Loucy (cell line): ENCODE measurements around the gene MEGF8.

Experiments used
- H2AFZ ChIP-seq: fragments of 200-600 bp; sonication (generic); 2 replicates; pipeline ENCODE4 v1.6.0; 2016; ENCODE audit warnings: antibody characterized with exemption, mild to moderate bottlenecking, low read length, moderate library complexity
- H3F3A ChIP-seq: fragments of 200-600 bp; 2 replicates; pipeline ENCODE4 v1.6.0; 2016; ENCODE audit warnings: antibody characterized with exemption, low read depth, mild to moderate bottlenecking
- H3K27me3 ChIP-seq: fragments of 200-600 bp; sonication (generic); 2 replicates; pipeline ENCODE4 v1.6.1; 2014; ENCODE audit warnings: low read length, mild to moderate bottlenecking; ENCODE audit not compliant: insufficient read depth, poor library complexity, severe bottlenecking
- H3K36me3 ChIP-seq: fragments of 200-600 bp; sonication (generic); 2 replicates; pipeline ENCODE4 v1.6.1; 2016; ENCODE audit warnings: low read length; ENCODE audit not compliant: insufficient read depth
- H3K4me1 ChIP-seq: fragments of 200-600 bp; sonication (generic); 2 replicates; pipeline ENCODE4 v1.5.1; 2014; ENCODE audit warnings: low read length, mild to moderate bottlenecking; ENCODE audit not compliant: insufficient read depth, poor library complexity, severe bottlenecking
- H3K4me2 ChIP-seq: fragments of 200-600 bp; sonication (generic); 2 replicates; pipeline ENCODE4 v1.6.0; 2014; ENCODE audit warnings: antibody characterized with exemption, low read length, low read depth, mild to moderate bottlenecking; ENCODE audit not compliant: poor library complexity, severe bottlenecking
- H3K4me3 ChIP-seq: fragments of 200-600 bp; sonication (generic); 2 replicates; pipeline ENCODE4 v1.5.1; 2014; ENCODE audit warnings: low read length, mild to moderate bottlenecking, mixed read lengths; ENCODE audit not compliant: poor library complexity, severe bottlenecking
- H3K79me2 ChIP-seq: fragments of 200-600 bp; sonication (generic); 2 replicates; pipeline ENCODE4 v1.6.1; 2014; ENCODE audit warnings: low read length; ENCODE audit not compliant: insufficient read depth
- H3K9ac ChIP-seq: fragments of 200-600 bp; sonication (generic); 2 replicates; pipeline ENCODE4 v1.6.0; 2014; ENCODE audit warnings: mild to moderate bottlenecking, low read depth, low read length, moderate library complexity; ENCODE audit not compliant: poor library complexity, severe bottlenecking
- H3K9me2 ChIP-seq: fragments of 200-600 bp; sonication (generic); replicated peaks from 2 replicates; pipeline ENCODE4 v1.6.1; 2016; ENCODE audit warnings: low read depth, low read length, mixed read lengths
- H3K9me3 ChIP-seq: fragments of 200-600 bp; sonication (generic); 2 replicates; pipeline ENCODE4 v1.6.1; 2014; ENCODE audit warnings: mild to moderate bottlenecking, antibody characterized with exemption, low read length, low read depth; ENCODE audit not compliant: insufficient read depth
- H4K20me1 ChIP-seq: fragments of 200-600 bp; sonication (generic); 2 replicates; pipeline ENCODE4 v1.6.0; 2014; ENCODE audit warnings: antibody characterized with exemption, low read length, mild to moderate bottlenecking; ENCODE audit not compliant: insufficient read depth, poor library complexity, severe bottlenecking
- EZH2phosphoT487 ChIP-seq: fragments of 200-600 bp; IDR thresholded peaks from 2 replicates; pipeline ENCODE4 v1.6.1; 2018; ENCODE audit warnings: antibody characterized with exemption, mild to moderate bottlenecking, moderate library complexity, borderline replicate concordance
- TF ChIP-seq, protein P1 (sequence below): fragments of 200-600 bp; sonication (generic); conservative IDR thresholded peaks from 2 replicates; pipeline ENCODE4 v1.5.1; 2014; ENCODE audit warnings: mild to moderate bottlenecking, antibody characterized with exemption, low read length

Gene MEGF8

DNA sequence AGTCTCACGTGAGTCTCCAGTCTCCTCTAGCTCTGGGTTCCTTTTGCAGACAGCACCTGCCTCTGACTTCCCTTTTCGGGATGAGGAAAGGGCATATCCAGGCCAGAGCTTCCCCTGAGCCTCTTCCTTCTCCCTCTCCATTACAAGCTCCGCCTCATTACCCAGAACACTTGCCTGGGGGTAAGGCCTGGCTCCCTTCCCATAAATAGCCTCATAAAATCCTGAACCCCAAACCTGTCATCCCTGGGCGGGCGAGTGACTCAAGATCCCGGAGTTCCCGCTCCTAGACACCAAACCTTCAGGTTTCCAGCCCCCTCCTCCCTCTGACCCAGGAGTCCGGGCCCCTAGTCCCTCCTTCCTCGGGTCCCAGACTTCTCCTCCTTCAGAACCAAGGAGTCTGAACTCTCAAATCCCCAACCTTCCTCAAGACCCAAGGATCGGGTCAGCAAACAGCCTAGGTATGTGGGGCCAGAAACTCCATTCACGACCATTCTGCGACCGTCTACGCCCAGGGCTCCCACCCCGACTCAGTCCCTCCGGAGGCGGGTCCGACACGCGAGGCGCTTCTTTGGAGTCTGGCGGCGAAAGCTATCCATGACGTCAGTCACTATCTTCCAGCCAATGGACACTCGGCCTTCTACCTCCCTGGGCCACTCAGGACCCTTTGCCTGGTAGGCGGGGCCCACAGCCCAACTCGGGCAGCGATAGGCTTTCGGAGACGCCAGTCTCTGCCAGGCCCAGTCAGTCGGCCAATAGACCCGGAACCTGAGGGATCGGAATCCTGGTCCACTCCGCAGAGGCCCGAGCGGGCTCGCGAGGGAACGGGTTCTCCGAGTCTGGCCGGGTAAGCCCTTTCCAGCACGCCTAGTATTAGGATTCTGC, 71.2 kb downstream of the MEGF8 start:
- Histone ChIP-seq H3K9me2 (no peaks in the 10 kb centered on the region), H3K9me3 (no peaks in the 10 kb centered on the region), H3K4me1 (peaks cover 22% of the 10 kb centered on the region), H3K36me3 (no peaks in the 10 kb centered on the region), H2AFZ (peak overlapping the region; percentile 88), H3K27me3 (no peaks in the 10 kb centered on the region), H3K79me2 (peaks cover 15% of the 10 kb centered on the region; the same call in 1 of the 2 replicates), H3K9ac (peak overlapping the region; percentile 89), H3F3A (no peaks in the 10 kb centered on the region), H3K4me3 (peak overlapping the region; percentile 88), H3K4me2 (peak overlapping the region; percentile 87), H4K20me1 (no peaks in the 10 kb centered on the region)
- no peak for TF ChIP-seq EZH2phosphoT487
- TF ChIP-seq, protein P1, sequence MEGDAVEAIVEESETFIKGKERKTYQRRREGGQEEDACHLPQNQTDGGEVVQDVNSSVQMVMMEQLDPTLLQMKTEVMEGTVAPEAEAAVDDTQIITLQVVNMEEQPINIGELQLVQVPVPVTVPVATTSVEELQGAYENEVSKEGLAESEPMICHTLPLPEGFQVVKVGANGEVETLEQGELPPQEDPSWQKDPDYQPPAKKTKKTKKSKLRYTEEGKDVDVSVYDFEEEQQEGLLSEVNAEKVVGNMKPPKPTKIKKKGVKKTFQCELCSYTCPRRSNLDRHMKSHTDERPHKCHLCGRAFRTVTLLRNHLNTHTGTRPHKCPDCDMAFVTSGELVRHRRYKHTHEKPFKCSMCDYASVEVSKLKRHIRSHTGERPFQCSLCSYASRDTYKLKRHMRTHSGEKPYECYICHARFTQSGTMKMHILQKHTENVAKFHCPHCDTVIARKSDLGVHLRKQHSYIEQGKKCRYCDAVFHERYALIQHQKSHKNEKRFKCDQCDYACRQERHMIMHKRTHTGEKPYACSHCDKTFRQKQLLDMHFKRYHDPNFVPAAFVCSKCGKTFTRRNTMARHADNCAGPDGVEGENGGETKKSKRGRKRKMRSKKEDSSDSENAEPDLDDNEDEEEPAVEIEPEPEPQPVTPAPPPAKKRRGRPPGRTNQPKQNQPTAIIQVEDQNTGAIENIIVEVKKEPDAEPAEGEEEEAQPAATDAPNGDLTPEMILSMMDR = no peak

DNA sequence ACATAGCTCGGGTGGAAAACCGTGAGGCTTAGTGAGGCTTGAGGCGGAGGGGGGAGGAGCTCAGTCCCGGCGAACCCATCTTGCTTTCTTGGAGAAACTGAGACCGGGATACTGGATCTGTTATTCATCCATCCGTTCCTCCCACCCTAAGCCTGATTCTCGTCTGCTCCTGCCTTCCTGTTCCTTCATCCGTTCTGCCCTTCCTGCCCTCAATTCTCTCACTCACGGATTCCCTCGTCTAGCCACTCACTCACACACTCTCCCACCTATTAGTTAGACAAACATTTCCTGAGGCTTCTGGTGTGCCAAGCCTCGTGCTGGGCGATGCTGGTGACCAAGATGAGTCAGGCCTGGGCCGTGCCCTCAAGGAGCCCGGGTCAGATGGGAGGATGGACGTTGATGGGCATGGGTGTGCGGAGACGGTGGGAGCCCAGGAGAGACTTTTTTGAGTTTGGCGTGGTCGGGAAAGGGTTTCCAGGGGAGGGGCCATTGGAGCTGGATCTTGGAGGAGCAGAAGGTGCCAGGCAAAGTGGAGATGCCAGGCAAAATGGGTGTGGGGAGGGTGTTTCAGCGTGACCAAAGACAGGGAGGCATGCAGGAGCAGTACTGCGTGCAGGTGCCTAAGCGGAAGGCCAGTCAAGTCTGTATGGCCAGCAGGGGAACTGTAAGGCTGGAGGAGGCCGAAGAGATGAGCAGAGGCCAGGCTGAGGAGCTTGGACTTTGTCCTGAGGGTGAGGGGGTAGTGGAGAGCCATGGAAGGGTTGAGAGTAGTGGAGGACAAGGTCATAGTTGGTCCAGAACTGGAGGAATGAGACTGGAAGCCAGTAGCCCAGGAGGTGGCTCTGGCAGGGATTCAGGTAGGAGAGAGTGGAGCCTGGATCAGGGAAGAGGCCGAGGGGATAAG, 72.1 kb downstream of the MEGF8 start:
- H3K4me1 ChIP-seq = peaks cover 22% of the 10 kb centered on the region
- no peak for TF ChIP-seq EZH2phosphoT487
- TF ChIP-seq, protein P1 = no peak
- H3K9ac ChIP-seq = peak overlapping the region; percentile 89
- H3K4me2 ChIP-seq = peak overlapping the region; percentile 87
- peak overlapping the region; percentile 88 for H2AFZ ChIP-seq
- peak overlapping the region; percentile 88 for H3K4me3 ChIP-seq
- H3K27me3 ChIP-seq = no peaks in the 10 kb centered on the region
- no peaks in the 10 kb centered on the region for H4K20me1 ChIP-seq
- no peaks in the 10 kb centered on the region for H3F3A ChIP-seq
- H3K79me2 ChIP-seq = peaks cover 15% of the 10 kb centered on the region; the same call in 1 of the 2 replicates
- no peaks in the 10 kb centered on the region for H3K36me3 ChIP-seq
- no peaks in the 10 kb centered on the region for H3K9me3 ChIP-seq
- H3K9me2 ChIP-seq = no peaks in the 10 kb centered on the region

DNA sequence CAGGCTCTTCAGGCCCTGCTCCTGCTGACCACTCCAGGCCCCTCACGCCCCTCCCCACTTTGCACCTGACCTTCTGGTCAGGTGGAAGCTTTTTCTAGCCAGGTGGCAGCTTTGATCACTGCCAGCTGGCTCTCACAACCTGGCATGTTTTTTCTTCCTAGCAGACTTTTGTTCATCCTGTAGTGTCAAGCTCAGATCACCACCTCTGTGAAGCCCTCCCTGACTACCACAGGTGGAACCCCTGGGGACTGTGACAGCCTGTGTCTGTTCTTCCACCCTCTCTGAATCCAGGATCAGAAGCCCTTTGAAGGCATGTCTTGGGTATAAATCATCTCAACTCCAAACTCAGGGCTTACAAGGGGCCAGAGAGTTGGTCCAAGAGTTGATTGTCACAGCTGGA, 75.0 kb downstream of the MEGF8 start:
- Histone ChIP-seq H3F3A (no peaks in the 10 kb centered on the region), H2AFZ (no peak overlapping the region), H3K4me2 (peak overlapping the region; percentile 89), H3K36me3 (no peaks in the 10 kb centered on the region; the same call in 1 of the 2 replicates), H3K9me2 (no peaks in the 10 kb centered on the region), H3K9ac (peak overlapping the region; percentile 76), H3K9me3 (no peaks in the 10 kb centered on the region), H3K27me3 (no peaks in the 10 kb centered on the region), H3K79me2 (peaks cover 15% of the 10 kb centered on the region; the same call in 1 of the 2 replicates), H3K4me3 (peak overlapping the region; percentile 78), H4K20me1 (no peaks in the 10 kb centered on the region), H3K4me1 (peaks cover 22% of the 10 kb centered on the region)
- TF ChIP-seq, protein P1 = no peak
- TF ChIP-seq EZH2phosphoT487 = no peak
